ENCODE measurements around the gene CHD9. TPM values are rescaled to one million over a fixed set of nuclear protein-coding genes. Genes with fewer than 3 reads are reported as not detected.
"Not testable (repeated sequence)": the region's sequence is repeated elsewhere in the genome, so short reads cannot be mapped to it uniquely, and the experiment has no call there.

CHD9 gene
- polyA plus RNA-seq, 1 donor from 2014 or later, result 72.3 TPM

DNA sequence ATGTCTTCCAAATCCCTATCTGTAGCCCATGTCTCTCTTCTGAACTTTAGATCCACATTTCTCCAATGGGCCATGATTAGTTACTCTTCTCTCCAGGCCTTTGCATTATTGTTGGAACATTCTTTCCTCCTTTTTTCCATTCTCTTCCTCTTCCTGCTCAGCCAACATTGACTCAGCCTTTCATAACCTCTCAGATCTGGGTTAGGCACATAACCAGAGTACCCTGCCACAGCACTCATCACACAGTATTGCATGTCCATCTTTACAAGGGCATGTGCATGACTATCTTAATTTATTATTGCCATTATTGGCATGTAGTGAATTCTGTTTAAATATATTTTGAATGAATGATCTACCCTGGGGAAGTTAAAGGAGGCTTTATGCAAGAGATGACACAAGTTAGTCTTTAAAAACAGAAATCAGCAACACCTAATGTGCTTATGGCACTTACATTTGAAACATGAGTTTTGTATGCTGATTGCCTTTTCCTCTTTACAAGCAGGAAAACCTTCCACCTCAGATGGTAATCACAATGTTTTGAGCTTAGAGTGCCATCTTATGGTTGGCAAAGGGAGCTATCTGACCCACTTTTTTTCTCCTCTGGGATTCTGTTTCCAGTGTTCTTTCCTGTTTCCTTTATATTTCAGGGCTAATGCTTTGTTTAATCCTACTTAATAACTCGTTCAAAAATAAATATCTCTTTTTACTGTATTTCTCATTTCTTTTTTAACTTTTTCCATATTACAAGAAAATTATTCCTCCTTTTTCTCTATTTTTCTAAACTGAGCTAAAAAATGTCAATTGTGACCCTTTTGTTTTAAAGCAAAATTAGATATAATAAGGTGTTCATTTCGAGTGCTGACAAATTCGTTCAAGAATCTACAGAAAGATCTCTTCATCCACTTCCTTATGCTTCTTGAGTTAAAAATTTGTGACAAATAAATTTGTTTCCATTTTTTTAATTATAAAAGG, 228.5 kb downstream of the CHD9 start:
- H3K4me1 Mint-ChIP-seq, result no peaks in the 10 kb centered on the region
- H3K4me3 Mint-ChIP-seq, result no peak overlapping the region
- no peaks in the 10 kb centered on the region for H3K27me3 Mint-ChIP-seq
- H3K36me3 Mint-ChIP-seq, result peaks cover 4% of the 10 kb centered on the region
- H3K27ac Mint-ChIP-seq, result no peak overlapping the region
- no peaks in the 10 kb centered on the region for H3K9me3 Mint-ChIP-seq

DNA sequence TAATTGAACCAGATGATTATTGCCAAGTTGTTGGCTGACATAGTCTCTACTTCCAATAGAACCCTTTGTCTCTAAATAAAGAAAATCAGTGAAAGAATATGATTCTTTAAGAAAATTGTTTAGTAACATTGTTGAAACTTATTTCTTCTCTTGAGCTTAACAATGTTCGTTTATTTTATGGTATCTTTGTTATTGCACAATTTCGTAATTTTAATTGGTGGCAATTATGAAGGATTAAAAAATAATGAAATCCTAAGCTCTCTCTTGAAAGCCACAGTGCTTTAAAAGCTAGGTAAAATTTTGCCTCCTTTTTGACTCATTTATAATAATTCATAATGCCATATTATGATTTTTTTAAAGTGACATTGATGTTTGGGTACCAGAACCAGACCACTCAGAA, 230.4 kb downstream of the CHD9 start:
- no peak overlapping the region for H3K4me3 Mint-ChIP-seq
- H3K27ac Mint-ChIP-seq, result no peak overlapping the region
- no peaks in the 10 kb centered on the region for H3K4me1 Mint-ChIP-seq
- no peaks in the 10 kb centered on the region for H3K27me3 Mint-ChIP-seq
- no peaks in the 10 kb centered on the region for H3K9me3 Mint-ChIP-seq
- H3K36me3 Mint-ChIP-seq, result no peaks in the 10 kb centered on the region

DNA sequence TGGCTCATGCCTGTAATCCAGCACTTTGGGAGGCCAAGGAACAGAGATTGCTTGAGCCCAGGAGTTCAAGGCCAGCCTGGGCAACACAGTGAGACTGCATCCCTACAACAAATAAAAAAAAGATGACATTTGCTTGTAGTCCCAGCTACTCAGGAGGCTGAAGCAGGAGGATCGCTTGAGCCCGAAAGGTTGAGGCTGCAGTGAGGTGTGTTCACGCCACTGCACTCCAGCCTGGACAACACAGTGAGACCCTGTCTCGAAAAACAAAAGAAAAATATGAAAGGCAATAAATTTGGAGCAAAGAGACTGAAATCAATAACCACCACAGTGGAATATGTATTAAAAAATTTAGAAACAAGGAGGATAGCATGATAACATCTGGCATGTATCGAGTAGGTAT, 235.7 kb downstream of the CHD9 start:
- Mint-ChIP-seq H3K27ac (no peak overlapping the region), H3K36me3 (peaks cover 7% of the 10 kb centered on the region)

DNA sequence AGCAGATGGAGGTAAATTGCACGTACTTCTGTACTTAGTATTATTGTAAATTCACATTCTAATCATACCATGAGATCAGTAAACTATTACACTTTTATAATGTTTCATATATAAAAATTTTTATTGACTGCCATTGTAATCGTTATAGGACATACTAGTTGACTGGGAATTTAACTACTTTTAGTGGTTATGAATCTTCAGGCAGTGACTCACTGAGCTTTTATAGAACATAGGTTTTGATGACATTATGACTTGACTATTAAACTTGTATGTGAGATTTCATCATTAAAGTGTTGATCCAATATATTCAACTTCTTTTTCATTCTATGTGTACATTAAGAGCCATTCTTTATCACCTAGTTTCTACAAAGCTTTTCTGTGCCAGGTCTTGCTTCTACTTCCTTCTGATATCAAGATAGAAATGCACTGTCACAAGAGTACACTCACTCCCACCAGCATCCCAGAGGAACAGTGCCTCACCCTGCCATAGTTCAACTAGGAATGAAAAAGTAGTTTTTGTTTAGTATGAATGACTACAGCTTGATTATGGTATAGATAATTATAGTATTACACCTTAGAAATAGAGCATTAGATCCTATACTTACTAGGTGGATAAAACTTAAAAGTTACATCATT, 237.1 kb downstream of the CHD9 start:
- Mint-ChIP-seq H3K27ac (no peak overlapping the region), H3K9me3 (no peaks in the 10 kb centered on the region), H3K4me3 (no peak overlapping the region), H3K27me3 (no peaks in the 10 kb centered on the region), H3K4me1 (no peaks in the 10 kb centered on the region), H3K36me3 (peaks cover 7% of the 10 kb centered on the region)

More for the DNA sequence above, 235.7 kb downstream of the CHD9 start:
- H3K27me3 Mint-ChIP-seq, result no peaks in the 10 kb centered on the region
- no peak overlapping the region for H3K4me3 Mint-ChIP-seq
- no peaks in the 10 kb centered on the region for H3K4me1 Mint-ChIP-seq
- H3K9me3 Mint-ChIP-seq, result no peaks in the 10 kb centered on the region

DNA sequence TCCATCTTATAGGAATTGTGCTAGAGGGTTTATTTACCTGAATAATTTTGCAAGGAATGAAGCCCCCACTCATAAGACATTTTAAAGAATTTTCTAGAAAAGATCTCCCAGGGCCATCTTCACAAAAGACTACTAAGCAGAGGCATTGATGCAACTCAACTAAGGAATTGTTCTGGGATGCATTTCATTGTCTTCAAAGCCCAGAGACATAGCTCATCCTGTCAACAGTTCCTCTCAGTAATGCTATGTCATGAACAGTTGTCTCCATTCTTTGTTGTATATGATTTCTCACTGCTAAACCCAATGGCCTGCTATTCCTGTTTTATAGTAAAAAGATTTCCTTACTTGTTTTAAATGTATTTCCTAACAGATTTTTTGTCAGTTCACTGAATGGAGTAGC, 242.7 kb downstream of the CHD9 start:
- H3K27me3 Mint-ChIP-seq, result no peaks in the 10 kb centered on the region
- H3K36me3 Mint-ChIP-seq, result peaks cover 16% of the 10 kb centered on the region
- H3K9me3 Mint-ChIP-seq, result no peaks in the 10 kb centered on the region
- H3K27ac Mint-ChIP-seq, result no peak overlapping the region
- H3K4me1 Mint-ChIP-seq, result no peaks in the 10 kb centered on the region
- H3K4me3 Mint-ChIP-seq, result no peak overlapping the region

DNA sequence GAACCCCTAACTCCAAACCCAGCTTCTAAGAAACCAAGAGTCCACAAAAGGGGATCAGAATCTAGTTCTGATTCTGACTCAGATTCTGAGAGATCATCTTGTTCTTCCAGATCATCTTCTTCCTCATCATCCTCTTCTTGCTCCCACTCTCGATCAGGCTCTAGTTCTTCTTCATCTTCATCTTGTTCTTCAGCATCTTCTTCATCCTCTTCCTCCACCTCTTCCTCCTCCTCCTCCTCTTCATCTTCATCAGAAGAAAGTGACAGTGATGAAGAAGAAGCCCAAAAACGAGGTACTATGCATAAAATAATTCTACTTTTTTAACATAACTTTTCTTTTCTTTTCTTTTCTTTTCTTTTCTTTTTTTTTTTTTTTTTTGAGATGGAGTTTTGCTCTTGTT, 249.5 kb downstream of the CHD9 start:
- Mint-ChIP-seq H3K9me3 (no peaks in the 10 kb centered on the region), H3K36me3 (peaks cover 8% of the 10 kb centered on the region), H3K27ac (no peak overlapping the region)

DNA sequence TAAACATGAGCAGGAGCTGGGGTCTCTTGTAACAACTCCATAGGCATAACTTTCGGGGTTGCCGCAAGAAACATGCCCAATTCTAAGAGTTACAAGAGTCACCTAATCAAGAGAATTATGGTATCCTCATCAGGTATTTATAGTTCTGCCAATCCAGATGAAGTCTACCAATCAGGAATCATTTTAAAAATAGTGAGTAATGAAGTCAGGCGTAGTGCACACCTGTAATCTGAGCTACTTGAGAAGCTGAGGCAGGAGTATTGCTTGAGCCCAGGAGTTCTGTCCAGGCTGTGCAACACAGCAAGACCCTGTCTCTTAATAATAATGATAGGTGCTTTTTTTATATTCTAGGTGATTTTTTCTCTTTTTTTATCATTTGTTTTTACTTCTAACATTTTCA, 251.0 kb downstream of the CHD9 start:
- Mint-ChIP-seq H3K27ac (no peak overlapping the region), H3K4me3 (no peak overlapping the region), H3K4me1 (no peaks in the 10 kb centered on the region), H3K27me3 (no peaks in the 10 kb centered on the region), H3K9me3 (no peaks in the 10 kb centered on the region), H3K36me3 (peaks cover 6% of the 10 kb centered on the region)

More for the DNA sequence above, 249.5 kb downstream of the CHD9 start:
- no peaks in the 10 kb centered on the region for H3K4me1 Mint-ChIP-seq
- no peak overlapping the region for H3K4me3 Mint-ChIP-seq
- H3K27me3 Mint-ChIP-seq, result no peaks in the 10 kb centered on the region

DNA sequence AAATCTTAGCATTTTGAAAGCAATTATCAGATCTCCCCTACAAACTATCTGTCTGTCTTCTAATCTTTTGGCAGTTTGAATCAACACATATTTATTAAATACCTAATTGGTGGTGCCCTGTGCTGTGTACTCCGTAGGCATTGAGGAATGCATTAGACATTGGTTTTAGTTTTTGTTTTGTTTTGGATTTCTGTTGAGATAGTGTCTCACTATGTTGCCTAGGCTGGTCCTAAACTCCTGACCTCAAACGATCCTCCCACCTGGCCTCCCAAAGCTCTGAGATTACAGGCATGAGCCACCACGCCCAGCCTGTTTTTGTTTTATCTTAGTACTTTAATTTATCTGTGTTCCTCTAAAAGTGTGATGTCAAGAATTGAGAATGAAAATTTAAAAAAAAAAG, 254.7 kb downstream of the CHD9 start:
- H3K27ac Mint-ChIP-seq, result no peak overlapping the region
- H3K27me3 Mint-ChIP-seq, result no peaks in the 10 kb centered on the region
- no peaks in the 10 kb centered on the region for H3K9me3 Mint-ChIP-seq
- peaks cover 8% of the 10 kb centered on the region for H3K36me3 Mint-ChIP-seq
- H3K4me1 Mint-ChIP-seq, result no peaks in the 10 kb centered on the region
- H3K4me3 Mint-ChIP-seq, result no peak overlapping the region

DNA sequence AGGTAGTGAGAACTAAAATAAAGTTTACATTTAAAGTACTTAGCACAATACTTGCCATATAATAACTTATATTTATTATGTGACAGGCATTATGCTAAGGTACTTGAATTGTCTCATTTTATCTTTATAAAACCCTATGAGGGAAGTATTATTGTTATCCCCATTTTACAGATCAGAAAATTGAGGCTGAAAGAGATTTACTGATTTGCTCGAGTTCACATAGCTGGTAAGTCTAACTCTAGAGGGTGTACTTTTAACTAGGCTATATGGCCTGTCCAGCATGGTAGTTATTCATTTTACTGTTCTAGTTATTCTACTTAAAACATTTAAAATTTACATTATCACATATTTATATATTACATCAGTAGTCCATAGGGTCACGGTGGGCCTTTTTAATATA, 266.2 kb downstream of the CHD9 start:
- Mint-ChIP-seq H3K4me1 (peaks cover 0 to 1% (median 0%) of the 10 kb centered on the region in 3 donors), H3K4me3 (no peak overlapping the region), H3K27ac (no peak overlapping the region), H3K9me3 (no peaks in the 10 kb centered on the region), H3K36me3 (peaks cover 8% of the 10 kb centered on the region), H3K27me3 (no peaks in the 10 kb centered on the region)

DNA sequence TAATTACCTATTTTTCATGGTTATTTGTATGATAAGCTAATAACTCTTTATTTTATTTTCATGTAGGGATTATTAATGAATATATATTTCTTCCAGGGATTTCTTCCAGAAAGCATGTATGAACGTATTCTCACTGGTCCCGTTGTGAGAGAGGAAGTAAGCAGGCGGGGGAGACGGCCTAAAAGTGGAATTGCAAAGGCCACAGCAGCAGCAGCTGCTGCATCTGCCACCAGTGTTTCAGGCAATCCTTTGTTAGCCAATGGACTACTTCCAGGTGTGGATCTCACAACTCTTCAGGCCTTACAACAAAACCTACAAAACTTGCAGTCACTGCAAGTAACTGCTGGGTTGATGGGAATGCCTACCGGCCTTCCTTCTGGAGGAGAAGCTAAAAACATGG, 269.1 kb downstream of the CHD9 start:
- H3K9me3 Mint-ChIP-seq, result peaks cover 0 to 2% (median 0%) of the 10 kb centered on the region in 3 donors
- no peak overlapping the region for H3K4me3 Mint-ChIP-seq
- peaks cover under 1% of the 10 kb centered on the region for H3K36me3 Mint-ChIP-seq
- H3K4me1 Mint-ChIP-seq, result no peaks in the 10 kb centered on the region
- no peak overlapping the region for H3K27ac Mint-ChIP-seq
- H3K27me3 Mint-ChIP-seq, result no peaks in the 10 kb centered on the region

DNA sequence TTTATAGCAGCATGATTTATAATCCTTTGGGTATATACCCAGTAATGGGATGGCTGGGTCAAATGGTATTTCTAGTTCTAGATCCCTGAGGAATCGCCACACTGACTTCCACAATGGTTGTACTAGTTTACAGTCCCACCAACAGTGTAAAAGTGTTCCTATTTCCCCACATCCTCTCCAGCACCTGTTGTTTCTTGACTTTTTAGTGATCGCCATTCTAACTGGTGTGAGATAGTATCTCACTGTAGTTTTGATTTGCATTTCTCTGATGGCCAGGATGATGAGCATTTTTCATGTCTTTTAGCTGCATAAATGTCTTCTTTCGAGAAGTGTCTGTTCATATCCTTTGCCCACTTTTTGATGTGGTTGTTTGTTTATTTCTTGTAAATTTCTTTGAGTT, 276.2 kb downstream of the CHD9 start:
- not testable (repeated sequence) for H3K4me3 Mint-ChIP-seq, H3K9me3 Mint-ChIP-seq, H3K4me1 Mint-ChIP-seq, H3K36me3 Mint-ChIP-seq, H3K27me3 Mint-ChIP-seq
- H3K27ac Mint-ChIP-seq, result peak overlapping the region in 1 of 3 donors; percentile 40

DNA sequence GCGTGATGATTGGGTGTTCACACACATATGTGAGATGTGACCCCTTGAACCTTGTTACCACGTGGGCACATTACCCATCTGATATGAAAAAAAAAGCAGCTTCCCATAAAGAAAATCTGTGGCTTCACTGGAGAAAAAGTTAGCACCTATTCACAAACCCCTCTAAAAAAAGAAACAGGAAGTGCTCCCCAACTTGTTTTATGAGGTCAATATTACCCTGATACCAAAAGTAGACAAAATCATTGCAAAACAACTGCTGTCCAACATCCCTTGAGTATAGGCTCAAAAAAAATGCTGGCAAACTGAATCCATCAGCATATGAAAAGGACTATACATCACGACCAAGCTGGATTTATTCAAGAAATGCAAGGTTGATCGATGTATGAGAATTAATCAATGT, 279.8 kb downstream of the CHD9 start:
- no peaks in the 10 kb centered on the region for H3K27me3 Mint-ChIP-seq
- H3K4me1 Mint-ChIP-seq, result peaks cover 0 to 6% (median 3%) of the 10 kb centered on the region in 3 donors
- H3K4me3 Mint-ChIP-seq, result no peak overlapping the region
- H3K9me3 Mint-ChIP-seq, result peaks cover 0 to 5% (median 2%) of the 10 kb centered on the region in 3 donors
- H3K36me3 Mint-ChIP-seq, result no peaks in the 10 kb centered on the region
- peak overlapping the region in 1 of 3 donors; percentile 6 for H3K27ac Mint-ChIP-seq

DNA sequence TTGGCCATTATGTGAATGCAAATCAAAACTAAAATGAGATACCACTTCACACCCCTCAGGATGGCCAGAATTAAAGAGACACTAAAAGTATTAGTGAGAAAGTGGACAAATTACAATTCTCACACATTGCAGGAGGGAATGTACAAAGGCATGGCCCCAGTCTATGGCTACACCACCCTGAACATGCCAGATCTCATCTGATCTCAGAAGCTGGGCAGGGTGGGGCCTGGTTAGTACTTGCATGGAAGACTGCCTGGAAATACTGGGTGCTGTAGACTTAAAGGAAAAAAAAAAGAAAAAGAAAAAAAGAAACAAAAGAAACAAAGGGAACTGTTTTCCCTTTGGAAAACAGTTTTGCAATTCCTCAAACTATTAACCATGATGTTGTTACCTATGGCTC, 282.5 kb downstream of the CHD9 start:
- Mint-ChIP-seq H3K36me3 (peaks cover 4% of the 10 kb centered on the region), H3K4me3 (no peak overlapping the region), H3K9me3 (no peaks in the 10 kb centered on the region), H3K27me3 (peaks cover 2% of the 10 kb centered on the region), H3K4me1 (peaks cover 0 to 6% (median 3%) of the 10 kb centered on the region in 3 donors), H3K27ac (no peak overlapping the region)

DNA sequence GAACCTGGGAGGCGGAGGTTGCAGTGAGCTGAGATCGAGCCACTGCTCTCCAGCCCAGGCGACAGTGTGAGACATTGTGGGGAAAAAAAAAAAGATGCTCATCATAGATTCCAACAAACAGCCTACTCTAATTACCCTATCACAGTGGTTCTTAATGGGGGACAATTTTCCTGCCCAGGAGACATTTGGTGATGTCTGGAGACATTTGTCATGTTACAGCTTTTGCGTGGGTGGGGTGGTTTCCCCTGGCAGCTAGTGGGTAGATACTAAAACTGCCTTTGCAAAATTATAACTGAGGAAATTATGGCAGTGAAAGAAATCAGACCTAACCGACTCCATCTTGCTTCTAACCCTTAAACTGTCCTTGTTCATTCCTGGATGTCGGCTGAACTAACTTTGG, 287.0 kb downstream of the CHD9 start:
- H3K27ac Mint-ChIP-seq, result no peak overlapping the region
- H3K36me3 Mint-ChIP-seq, result peaks cover 4% of the 10 kb centered on the region
- H3K4me1 Mint-ChIP-seq, result peaks cover 0 to 3% (median 0%) of the 10 kb centered on the region in 3 donors
- no peak overlapping the region for H3K4me3 Mint-ChIP-seq
- peaks cover 3% of the 10 kb centered on the region for H3K27me3 Mint-ChIP-seq
- peaks cover 0 to 2% (median 1%) of the 10 kb centered on the region in 3 donors for H3K9me3 Mint-ChIP-seq

DNA sequence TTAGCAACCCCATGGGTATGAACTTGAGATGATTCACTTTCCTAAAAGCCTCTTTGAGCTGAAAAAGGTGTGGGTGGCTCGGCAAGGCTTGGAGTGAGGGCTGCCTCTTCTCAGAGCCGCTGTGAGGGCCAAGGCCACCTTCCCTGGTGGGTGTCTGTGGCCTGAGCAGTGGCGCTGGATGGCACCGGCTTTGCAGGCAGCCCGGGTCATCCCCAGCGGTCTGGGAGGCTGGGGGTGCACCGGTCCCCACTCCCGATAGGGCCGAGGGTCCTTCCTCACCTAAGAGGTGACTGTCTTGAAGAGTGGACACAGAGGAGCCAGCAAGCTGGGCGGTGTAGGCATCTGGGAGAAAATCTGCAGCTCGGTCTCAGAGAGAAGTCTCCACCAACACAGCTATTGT, 300.3 kb downstream of the CHD9 start:
- Mint-ChIP-seq H3K4me3 (peak overlapping the region in 1 of 4 donors; percentile 28), H3K4me1 (peaks cover 9 to 11% (median 11%) of the 10 kb centered on the region in 3 donors), H3K9me3 (peaks cover 0 to 2% (median 0%) of the 10 kb centered on the region in 3 donors), H3K27ac (no peak overlapping the region), H3K27me3 (peaks cover 20% of the 10 kb centered on the region), H3K36me3 (no peaks in the 10 kb centered on the region)
